Measurements from ENCODE around the gene FHDC1.
"Not testable (repeated sequence)": the region's sequence is repeated elsewhere in the genome, so short reads cannot be mapped to it uniquely, and the experiment has no call there.

FHDC1 gene, protein sequence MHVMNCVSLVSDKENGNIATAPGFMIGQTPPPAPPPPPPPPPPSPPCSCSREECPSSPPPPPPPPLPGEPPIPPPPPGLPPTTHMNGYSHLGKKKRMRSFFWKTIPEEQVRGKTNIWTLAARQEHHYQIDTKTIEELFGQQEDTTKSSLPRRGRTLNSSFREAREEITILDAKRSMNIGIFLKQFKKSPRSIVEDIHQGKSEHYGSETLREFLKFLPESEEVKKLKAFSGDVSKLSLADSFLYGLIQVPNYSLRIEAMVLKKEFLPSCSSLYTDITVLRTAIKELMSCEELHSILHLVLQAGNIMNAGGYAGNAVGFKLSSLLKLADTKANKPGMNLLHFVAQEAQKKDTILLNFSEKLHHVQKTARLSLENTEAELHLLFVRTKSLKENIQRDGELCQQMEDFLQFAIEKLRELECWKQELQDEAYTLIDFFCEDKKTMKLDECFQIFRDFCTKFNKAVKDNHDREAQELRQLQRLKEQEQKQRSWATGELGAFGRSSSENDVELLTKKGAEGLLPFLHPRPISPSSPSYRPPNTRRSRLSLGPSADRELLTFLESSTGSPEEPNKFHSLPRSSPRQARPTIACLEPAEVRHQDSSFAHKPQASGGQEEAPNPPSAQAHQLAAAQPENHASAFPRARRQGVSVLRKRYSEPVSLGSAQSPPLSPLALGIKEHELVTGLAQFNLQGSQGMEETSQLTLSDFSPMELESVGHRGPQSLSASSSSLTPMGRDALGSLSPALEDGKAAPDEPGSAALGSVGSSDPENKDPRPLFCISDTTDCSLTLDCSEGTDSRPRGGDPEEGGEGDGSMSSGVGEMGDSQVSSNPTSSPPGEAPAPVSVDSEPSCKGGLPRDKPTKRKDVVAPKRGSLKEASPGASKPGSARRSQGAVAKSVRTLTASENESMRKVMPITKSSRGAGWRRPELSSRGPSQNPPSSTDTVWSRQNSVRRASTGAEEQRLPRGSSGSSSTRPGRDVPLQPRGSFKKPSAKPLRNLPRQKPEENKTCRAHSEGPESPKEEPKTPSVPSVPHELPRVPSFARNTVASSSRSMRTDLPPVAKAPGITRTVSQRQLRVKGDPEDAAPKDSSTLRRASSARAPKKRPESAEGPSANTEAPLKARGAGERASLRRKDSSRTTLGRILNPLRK

DNA sequence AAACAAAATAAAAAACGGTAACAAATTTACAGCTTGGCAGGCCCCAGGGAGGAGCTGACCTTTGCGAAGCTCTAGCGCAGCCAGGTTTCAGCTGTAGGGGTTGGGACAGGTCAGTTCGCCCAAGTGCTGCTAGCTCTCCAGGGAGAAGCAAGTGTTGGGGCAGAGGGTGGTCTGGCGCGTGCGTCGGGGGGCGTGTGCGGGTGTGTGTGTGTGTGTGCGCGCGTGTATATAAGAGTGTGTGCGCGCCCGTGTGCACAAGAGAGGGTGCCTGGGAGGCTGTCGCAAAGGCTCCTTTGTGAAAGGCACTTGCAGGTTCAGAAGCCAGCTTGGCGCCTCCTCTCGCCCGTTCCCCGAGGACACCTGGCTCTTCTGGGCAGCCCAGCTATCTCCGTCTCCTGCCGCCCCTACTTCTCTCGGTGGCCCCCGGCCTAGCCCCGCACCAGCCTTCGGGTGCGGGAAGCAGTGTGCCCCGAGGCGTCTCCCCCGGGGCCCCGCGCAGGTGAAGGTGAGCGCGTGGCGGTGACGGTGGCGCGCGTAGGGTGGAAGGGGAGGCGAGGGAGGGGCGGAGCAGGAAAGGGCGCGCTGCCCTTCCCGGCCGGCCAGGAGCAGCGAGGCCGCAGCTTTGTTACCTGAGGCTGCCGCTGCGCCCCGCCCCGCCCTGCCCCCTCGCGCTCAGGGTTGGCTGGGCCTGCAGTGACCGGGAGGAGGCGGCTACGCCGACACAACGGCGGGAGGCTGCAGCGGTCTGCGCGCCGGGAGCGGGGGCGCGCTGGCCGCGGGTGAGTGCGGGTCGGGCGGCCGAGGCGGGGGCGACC lies at the start of gene FHDC1:
Gene FHDC1, plus strand, starts transcription at position 693 of the 815 bp plus-strand sequence. CDS start 6,735 bp downstream, outside the sequence.
- no peak for DNase-seq

DNA sequence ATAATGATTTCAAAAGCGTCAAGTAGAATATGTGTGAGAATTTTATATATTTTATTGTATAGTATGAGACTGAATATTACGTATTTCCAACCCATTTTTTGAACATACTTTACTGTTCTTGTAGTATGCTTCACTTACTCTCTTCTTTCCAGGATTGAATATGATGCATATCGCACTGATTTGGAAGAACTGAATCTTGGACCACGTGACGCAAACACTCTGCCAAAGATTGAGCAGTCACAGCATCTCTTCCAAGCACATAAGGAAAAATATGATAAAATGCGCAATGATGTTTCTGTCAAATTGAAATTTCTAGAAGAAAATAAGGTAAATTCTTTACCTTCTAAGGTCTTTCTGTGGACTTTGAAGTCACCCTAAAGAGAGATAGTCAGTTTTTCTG lies 48.1 kb upstream of the FHDC1 start:
- no peak for DNase-seq

DNA sequence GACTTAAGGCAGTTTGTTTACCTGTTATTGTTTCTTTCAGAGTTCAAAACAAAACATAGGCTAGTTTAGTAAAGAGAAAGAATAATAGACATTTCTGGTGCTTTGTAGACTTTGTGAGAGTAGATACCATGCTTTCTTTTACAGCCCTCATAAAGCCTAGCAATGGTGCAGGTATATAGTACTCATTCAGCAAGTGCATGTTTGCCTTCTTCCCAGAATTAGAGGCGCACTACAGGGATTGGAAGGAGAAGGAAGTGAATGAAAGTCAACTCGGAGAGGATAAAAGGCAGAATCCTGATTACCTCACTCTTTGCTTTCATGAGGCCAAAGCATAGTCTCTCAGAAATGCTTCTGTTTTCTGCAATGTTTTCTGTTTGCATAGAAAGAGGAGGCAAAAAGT lies 43.1 kb upstream of the FHDC1 start:
- no peak for DNase-seq

DNA sequence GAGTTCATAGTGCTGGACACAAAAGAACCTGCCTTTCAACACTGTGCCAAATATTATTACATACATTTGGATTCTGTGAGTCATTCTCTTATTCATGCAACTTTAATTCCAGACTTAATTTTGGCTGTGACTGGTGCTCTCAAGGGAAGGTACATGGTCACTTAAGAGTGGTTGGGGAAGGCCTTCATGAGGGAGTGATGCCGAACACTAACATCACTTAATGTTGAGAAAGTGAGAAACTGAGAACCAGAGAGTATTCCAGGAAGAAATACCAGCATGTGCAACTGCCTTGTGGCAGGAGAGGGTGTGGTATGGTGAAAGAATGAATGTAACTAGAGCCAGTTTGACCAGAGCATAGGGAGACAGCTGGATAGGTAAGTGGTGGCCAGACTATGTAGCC lies 41.5 kb upstream of the FHDC1 start:
- DNase-seq: no peak

DNA sequence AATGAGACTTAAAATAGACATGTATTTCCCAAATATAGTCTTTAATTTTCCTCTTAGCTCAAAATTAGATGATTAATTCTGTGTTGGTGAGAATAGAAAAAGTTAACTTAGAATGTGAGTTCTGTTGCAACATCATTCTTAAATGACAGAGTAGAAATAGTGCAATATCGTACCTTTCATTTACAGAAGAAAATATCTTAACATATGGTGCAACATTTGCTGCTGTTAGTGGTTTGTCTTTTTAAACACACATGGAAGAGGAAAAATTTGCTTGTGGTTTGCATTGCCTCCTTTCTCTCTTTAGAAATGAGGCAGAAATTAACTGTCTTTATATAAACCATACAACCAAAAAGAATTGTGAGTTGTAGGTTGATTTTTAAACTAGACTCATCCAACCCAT lies 39.3 kb upstream of the FHDC1 start:
- no peak for DNase-seq

DNA sequence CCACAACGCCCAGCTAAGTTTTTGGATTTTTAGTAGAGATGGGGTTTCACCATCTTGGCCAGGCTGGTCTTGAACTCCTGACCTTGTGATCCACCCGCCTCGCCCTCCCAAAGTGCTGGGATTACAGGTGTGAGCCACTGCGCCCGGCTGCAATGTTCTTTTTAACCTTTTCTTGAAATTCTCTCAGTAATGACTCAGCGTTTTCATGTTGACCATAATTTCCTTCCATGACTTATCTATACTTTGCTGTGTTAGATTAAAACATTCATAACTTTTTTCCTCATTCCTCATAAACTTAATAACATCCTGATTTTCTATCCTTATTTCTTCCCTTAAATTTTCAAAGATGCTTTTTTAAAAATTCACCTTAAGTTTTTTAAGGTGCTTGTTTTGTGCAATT lies 38.0 kb upstream of the FHDC1 start:
- not testable (repeated sequence) for DNase-seq

DNA sequence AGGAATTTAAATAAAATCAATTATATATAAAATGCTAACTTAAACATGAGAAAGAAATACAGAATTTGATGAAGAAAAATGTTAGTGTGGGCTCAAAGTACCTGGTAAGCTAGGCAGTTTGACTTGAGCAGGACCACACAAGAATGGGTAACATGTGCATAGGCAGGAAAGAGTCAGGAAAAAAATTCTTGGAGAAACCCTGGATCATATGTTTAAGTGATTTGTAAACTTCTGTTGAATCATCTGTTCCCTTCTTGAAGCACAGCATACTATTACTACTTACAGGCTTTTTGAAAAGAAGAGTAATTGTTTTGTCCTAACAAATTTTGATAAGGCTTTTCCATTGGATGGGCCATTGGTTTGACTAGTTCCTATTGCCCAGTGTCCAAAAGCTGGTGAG lies 37.5 kb upstream of the FHDC1 start:
- DNase-seq: no peak

DNA sequence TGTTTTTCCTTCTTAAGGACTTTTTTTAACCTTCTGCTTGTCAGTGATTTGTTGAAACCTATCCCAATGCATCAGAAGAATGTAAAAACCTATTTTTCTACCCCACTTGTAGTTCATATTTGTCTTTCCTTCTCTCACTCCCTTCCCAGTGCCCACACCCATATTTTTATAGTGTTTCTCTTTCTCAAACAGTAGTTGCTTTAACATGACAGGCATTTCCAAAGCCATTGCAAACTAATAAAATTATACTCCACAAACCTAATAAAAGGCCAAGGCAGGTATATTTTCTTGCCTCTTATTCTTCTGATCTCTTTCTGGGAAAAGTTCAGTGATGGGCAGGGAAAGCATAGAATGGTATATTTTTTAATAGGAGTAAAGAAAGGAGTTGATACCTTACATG lies 35.7 kb upstream of the FHDC1 start:
- no peak for DNase-seq

DNA sequence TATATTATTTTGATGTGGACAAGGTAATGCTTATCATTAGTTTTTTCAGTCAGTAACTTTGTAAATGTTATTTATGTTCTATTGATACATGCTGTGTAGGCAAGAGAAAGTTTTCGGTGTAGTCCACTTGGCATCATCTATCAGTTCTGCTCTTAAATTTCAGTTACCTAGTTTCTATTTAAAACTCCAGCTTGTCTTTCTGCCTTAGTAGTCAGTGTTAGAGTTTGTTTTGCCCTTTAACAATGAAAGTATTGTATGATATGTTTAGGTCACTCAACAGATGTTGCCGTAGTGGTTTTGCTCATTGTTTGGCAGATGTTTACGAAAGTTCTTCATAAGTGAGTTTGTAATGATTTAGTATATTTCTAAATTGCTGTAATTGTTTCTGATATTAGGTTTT lies 34.9 kb upstream of the FHDC1 start:
- DNase-seq: no peak

DNA sequence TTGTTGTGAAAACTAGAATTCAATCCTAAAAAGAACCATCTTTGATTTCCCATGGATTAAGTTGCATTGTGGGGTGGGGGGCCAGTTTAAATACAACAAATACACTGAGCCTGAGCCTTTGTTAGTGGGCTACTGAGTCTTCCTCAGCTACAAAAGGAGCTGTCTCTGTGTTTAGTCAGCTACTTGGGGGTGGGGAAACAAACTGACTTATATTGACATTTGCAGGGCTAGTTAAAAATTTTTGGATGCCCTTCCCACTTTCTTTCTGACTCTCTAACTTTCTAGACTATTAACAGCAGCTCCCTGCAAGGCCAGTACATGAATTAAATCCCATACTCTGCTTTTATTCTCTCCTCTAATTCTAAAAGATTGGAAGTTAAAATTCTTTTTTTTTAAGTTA lies 32.5 kb upstream of the FHDC1 start:
- DNase-seq: no peak

DNA sequence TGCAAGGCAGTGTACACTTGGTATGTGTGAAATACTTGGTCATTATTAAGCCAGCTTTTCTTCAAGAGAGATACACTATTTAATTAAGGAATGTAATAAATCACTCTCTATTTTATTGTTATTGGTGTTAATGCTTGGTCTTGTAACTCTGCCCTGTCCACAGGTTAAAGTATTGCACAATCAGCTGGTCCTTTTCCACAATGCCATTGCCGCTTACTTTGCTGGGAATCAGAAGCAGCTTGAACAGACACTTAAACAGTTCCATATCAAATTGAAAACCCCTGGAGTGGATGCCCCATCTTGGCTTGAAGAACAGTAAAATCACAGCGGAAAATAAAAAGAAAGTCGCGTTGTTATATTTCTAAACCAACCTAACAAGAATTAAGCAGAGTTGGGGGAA lies 26.2 kb upstream of the FHDC1 start:
- no peak for DNase-seq

DNA sequence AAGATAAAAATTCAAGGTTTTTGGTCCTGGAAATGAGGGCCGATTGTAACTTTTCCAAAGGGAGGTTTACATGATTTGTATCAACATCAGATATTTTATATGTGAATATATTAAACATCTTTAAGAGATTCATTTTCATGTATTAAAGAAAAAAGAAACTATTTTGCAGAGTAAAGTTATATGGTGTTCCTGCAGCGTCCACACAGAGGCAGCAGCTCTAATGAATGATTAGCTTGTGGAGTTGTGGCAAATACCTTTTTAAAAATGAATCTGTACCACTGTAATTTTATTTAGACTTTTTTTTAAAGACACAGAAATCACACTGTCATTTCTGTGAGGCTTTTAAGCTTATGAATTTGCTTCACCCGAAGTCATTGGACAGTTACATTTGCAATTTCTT lies 25.6 kb upstream of the FHDC1 start:
- DNase-seq: no peak

DNA sequence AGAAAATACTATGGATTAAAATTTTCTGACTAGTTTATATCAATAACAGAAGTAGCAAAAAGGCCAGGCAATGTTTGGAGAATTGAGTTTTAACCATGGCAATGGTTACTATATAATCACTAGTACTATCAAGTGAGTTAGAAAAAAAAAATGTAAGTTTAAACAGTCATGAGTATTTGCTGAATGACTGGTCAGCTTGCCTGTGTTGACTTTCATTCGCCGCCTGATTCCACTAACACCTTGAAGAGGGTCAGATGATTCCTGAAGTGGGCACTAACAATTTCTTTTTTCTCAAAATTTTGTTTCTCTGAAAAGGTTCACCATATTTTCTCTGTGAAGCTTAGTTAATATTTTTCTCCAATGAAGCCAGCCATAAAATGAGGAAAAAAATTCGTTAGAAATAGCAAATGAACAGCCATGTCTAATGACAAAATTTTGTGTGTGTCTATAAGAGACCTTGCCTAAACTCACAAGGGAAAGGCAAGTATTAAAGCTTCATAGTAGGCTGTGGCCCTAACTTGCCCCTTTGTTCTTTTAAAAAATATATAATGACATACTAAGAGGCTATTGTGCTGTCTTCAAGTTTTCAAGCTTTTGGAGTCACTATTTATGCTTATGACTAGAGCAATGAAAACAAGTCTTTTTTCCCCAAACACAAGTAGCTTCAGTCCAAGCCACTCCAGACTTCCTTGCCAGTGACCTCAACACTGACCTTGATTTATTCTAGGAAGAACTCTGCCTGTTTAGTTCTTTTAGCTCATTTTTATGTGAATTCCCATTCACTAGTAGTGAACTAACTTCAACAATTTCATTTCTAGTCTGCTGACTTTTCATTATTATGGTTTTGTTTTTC lies 18.4 kb upstream of the FHDC1 start:
- DNase-seq: no peak

DNA sequence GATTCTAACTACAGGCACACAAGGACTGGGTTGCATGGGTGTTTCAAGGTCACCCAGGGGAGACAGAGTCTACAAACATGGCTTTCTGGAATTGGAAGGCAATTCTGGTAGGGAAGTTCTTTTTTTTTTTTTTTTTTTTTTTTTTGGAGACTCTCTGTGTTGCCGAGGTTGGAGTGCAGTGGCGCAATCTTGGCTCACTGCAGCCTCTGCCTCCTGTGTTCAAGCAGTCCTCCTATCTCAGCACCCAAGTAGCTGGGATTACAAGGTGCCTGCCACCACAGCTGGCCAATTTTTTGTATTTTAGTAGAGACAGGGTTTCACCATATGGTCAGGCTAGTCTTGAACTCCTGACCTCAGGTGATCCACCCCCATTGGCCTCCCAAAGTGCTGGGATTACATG lies 16.3 kb upstream of the FHDC1 start:
- no peak for DNase-seq

DNA sequence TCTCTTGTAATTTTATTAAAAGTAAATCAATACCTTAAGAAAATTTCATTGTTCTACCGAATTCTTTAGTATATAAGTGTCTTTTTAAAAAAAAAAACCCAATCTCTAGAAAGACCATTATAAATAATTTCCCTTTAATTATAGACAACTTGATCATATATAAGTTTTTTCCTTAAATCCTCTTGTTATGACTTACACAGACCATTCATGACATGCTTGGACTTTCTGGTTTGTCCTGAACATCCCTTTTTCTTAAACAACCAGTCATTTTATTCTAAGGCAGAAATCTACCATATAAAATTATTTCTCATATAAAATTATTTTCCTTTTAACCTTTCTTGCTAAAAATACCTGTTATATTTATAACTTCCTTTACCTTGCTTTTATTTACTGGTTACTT lies 15.4 kb upstream of the FHDC1 start:
- DNase-seq: no peak

DNA sequence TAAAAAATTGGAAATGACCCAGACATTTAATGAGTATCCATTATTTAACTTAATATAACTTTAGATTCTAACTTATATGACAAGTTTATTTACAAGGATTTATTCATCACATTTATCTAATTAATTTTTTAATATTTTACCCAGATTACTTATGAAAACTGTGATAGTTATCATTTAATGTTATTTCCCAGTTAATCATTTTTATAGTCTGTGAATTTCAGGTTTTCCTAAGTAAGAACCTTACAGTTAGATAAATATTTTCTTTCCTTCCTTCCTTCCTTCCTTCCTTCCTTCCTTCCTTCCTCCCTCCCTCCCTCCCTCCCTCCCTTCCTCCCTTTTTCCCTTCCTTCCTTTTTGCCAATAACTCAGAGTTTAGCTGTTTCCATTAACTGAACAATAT lies 14.8 kb upstream of the FHDC1 start:
- DNase-seq: no peak

DNA sequence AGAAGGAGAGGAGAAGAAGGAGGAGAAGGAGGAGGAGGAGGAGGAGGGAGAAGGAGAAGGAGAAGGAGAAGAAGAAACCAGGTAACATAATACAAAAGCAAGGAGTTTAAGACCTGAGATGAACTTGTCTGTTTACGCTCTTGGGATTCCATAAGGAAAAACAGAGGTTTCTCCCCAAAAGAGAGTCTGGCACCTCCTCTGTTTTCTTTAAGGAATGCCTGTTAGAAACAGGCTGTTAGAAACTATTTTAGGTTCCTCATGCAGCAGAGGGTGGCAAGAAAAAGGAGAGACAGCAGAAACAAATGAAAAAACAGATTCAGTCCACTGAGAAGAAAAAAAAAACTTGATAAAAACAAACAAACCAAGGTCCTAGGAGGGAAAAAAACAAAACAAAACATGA lies 10.3 kb upstream of the FHDC1 start:
- no peak for DNase-seq

DNA sequence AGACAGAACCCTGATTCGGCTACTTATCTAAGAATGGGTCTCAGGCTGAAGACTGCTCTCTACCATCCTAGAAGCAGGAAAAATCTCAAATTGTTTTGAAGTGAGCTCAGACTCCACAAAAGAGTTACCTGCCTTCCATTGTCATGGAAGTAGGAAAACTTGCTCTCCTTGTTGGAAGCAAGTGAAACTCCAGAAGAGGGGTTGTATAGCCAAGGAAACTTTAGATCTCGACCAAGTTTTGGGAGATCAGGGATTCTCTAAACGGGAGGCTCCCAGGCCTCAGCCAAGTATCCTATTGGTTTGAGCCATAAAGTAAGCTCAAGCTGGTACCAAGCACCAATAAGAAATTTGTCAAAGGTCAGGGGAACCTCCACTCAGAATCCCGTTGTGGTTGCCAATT lies 9.2 kb upstream of the FHDC1 start:
- no peak for DNase-seq

DNA sequence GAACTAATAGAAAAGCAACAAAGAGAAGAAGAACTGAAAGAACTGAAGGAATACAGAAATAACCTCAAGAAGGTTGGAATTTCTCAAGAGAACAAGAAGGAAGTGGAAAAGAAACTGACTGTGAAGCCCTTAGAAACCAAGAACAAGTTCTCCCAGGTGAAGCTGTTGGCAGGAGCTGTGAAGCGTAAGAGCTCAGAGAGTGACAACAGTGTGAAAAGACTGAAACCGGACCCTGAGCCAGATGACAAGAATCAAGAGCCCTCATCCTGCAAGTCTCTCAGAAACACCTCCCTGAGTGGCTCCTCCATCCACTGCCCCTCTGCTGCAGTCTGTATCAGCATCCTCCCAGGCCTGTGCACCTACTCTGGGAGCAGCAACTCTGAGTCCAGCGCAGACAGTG lies 8.4 kb upstream of the FHDC1 start:
- DNase-seq: no peak

DNA sequence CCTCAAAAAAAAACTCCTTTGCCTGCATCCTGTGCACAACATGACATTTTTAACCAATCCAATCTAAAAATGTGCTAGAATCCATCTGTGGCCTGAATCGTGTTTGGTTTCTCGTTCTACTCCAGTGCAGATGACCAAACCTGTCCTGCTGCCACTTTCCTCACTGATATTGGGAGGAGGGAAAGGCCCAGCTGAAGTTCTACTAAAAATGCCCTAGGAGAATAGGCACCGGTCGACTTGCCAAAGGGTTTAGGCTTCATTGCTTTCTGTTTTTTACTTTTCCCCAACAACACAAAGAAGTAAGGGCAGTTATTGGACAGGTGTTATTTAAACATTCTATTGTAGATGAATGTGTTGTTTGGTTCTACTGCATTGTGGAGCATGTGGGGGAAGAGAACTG lies 7.8 kb upstream of the FHDC1 start:
- DNase-seq: no peak

DNA sequence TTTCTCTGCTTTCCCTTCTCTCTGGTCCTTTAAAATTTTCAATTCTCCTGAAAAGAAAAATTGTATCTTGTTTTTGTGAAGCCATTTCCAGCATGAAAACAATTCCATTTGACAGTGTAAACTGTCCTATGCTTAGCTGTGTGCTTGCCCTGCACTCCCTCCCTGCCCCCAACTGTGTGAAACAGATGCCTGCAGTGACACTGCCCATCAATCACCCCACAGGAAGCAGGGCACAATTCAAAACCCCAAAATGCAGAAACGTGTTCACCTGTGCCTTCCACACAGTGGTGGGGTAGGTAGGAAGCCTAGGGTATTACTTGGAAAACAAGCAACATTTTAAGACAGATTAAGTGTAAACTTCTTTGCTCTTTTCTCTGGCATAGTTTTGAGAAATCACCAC lies 6.2 kb upstream of the FHDC1 start:
- no peak for DNase-seq

DNA sequence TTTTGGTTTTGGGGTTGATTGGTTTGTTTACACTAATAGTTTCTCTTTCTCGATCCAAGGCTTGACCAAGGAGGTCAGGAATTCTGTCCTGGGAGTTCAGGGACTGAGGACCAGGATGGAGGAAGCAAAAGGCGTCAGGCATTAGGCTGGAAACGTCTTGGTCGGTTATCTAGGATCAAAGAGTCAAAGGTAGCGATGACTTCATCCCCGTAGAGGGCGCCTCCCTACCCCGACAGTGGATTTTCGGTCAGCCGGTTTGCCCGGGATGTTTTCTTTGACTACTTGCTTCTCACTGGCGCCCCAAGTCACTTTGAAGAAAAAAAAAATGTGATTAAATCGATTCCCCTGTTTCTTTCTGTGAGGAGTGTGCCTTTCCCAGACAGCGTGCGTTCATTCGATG lies 980 bp upstream of the FHDC1 start:
- no peak for DNase-seq
